ENCODE measurements around the gene CCDC87.
A peak's percentile ranks its signal among the peaks of the same experiment; 100 is the strongest.

CCDC87 gene

GRCh38 chr11:66600631-66601233 lies 7.9 kb upstream of the CCDC87 start:
- no peak for TF ChIP-seq ZFX (IDR thresholded peaks at IDR 0.05; ENCODE audit: borderline replicate concordance)
- TF ChIP-seq, protein P1, sequence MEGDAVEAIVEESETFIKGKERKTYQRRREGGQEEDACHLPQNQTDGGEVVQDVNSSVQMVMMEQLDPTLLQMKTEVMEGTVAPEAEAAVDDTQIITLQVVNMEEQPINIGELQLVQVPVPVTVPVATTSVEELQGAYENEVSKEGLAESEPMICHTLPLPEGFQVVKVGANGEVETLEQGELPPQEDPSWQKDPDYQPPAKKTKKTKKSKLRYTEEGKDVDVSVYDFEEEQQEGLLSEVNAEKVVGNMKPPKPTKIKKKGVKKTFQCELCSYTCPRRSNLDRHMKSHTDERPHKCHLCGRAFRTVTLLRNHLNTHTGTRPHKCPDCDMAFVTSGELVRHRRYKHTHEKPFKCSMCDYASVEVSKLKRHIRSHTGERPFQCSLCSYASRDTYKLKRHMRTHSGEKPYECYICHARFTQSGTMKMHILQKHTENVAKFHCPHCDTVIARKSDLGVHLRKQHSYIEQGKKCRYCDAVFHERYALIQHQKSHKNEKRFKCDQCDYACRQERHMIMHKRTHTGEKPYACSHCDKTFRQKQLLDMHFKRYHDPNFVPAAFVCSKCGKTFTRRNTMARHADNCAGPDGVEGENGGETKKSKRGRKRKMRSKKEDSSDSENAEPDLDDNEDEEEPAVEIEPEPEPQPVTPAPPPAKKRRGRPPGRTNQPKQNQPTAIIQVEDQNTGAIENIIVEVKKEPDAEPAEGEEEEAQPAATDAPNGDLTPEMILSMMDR (IDR thresholded peaks at IDR 0.05), result no peak

DNA sequence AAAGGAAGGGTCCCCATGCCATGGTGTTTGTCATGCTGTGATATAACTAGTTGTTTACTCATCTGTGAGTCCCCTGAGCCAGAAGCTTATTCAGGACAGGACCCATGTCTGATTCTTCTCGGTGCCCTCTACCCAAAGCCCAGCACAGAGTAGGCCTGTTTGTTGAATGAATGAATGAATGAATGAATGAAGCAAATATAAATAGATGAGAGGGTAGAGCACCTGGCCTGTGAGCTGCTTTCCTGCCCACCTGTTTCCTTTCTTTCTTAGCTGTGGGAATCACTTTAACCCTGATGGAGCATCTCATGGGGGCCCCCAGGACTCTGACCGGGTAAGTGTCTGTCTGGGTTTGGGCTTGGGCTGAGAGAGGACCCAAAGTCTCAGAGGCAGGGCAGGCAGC lies 7.4 kb upstream of the CCDC87 start:
- TF ChIP-seq, protein P1 (IDR thresholded peaks at IDR 0.05), result no peak
- no peak for TF ChIP-seq ZFX (IDR thresholded peaks at IDR 0.05; ENCODE audit: borderline replicate concordance)
- H3K27ac ChIP-seq, result no peak overlapping the region

More at GRCh38 chr11:66600631-66601233, 7.9 kb upstream of the CCDC87 start:
- no peak overlapping the region for H3K27ac ChIP-seq

DNA sequence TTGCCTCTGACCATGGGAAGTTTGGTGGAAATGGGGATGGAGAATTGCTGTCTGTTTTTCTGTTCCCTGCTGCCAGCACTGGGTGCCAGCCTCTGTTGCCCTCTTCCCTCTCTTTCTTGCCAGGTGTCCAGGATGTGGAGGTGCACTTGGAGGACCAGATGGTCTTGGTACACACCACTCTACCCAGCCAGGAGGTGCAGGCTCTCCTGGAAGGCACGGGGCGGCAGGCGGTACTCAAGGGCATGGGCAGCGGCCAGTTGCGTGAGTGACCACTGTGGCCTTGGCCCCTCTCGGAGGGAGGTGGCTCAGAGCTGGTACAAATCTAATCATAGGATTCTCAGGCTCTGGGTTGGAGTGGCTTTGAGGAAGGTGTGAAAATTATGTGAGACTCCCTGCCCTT lies 6.1 kb upstream of the CCDC87 start:
- H3K27ac ChIP-seq, result no peak overlapping the region
- TF ChIP-seq, protein P1 (IDR thresholded peaks at IDR 0.05), result no peak
- no peak for TF ChIP-seq ZFX (IDR thresholded peaks at IDR 0.05; ENCODE audit: borderline replicate concordance)

- TF ChIP-seq ZFX (IDR thresholded peaks at IDR 0.05; ENCODE audit: borderline replicate concordance), result no peak
- TF ChIP-seq, protein P1 (IDR thresholded peaks at IDR 0.05), result no peak
- H3K27ac ChIP-seq, result no peak overlapping the region
Observed at GRCh38 chr11:66595245-66595904, 2.5 kb upstream of the CCDC87 start.

DNA sequence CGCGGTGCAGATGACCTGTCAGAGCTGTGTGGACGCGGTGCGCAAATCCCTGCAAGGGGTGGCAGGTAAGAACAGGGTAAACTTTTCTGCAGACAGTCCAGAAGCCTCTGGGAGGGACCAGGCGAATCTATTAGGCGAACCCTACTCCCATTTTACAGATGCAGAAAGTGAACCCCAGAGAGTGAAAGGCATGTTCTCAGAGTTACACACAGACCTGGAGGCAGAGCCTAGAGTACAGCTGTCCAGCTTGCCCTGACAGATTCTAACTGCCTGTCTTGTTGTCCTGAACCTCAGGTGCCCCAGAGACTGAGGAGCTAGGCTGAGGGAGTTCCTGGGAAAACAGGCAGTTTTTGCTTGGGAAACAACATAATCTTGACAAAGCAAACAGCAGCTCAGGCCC lies 787 bp upstream of the CCDC87 start:
- TF ChIP-seq ZFX (IDR thresholded peaks at IDR 0.05; ENCODE audit: borderline replicate concordance), result no peak
- TF ChIP-seq, protein P1 (IDR thresholded peaks at IDR 0.05), result no peak
- peak overlapping the region; percentile 56 for H3K27ac ChIP-seq

DNA sequence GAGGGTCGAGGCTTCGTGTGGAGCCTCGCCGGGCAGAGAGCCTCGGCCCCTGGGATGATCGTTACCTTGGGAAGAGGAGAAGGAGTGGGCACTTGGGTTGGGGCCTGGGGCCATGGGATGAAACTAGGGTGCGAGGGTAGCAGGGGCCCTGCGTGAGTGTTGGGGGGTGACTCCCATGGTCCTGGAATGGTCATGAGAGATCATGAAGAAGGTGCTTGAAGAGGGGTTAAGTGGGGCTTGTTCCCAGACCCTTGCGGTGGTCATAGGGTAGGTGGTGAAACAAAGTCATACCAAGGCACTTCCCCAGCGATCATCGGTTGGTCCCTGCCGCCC lies 406 bp upstream of the CCDC87 start:
- TF ChIP-seq, protein P1 (IDR thresholded peaks at IDR 0.05), result no peak
- TF ChIP-seq ZFX (IDR thresholded peaks at IDR 0.05; ENCODE audit: borderline replicate concordance), result no peak
- peak overlapping the region; percentile 56 for H3K27ac ChIP-seq

GRCh38 chr11:66591175-66591574 lies 1.7 kb downstream of the CCDC87 start:
- TF ChIP-seq ZFX (IDR thresholded peaks at IDR 0.05; ENCODE audit: borderline replicate concordance), result no peak
- TF ChIP-seq, protein P1 (IDR thresholded peaks at IDR 0.05), result no peak

More at GRCh38 chr11:66591175-66591574, 1.7 kb downstream of the CCDC87 start:
- H3K27ac ChIP-seq, result no peak overlapping the region
